Measurements from ENCODE around the gene KLHL12.

The KLHL12 gene

DNA sequence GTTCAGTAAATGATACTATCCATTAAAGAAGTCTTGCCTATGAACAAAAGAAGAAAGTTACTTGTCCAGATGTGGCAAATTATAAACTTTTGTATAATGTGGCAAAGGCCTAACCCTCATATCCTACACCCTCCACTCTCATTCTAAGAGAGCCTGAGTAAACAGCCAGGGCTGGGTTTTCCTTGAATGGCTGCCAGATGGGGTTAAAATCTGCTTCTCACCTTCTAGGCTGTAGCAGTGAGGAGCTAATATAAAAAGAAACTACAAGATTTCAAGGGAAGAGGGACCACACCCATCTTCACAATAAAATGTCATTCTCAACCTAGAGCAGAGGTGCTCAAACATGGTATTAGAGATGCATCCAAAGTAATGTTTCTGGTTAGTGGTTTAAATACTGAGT is 47.0 kb downstream of the KLHL12 start:
- DNase-seq, result no peak

GRCh38 chr1:202879128-202879527 is 47.9 kb downstream of the KLHL12 start:
- DNase-seq, result no peak

GRCh38 chr1:202873026-202873425 is 54.0 kb downstream of the KLHL12 start:
- no peak for DNase-seq

DNA sequence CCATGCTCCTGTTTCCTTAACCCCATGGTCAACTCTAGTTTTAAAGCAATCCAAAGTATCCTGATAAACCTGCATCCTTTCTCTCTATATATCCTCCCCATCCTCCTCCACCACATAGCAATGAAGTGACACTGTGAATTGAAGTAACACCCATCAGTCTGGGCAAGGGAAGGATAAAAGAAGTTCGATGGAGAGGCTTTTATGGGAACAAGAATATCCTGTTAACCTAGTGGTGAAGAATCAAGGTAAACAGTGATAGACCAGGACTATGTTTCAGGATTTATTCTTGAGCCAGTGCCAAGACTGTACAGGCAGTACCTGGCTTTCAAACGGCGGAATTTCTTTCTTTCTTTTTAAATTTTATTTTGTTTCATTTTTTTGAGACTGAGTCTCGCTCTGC is 55.7 kb downstream of the KLHL12 start:
- no peak for DNase-seq

- no peak for DNase-seq
These were observed 64.1 kb downstream of the KLHL12 start for GRCh38 chr1:202862679-202863560.

DNA sequence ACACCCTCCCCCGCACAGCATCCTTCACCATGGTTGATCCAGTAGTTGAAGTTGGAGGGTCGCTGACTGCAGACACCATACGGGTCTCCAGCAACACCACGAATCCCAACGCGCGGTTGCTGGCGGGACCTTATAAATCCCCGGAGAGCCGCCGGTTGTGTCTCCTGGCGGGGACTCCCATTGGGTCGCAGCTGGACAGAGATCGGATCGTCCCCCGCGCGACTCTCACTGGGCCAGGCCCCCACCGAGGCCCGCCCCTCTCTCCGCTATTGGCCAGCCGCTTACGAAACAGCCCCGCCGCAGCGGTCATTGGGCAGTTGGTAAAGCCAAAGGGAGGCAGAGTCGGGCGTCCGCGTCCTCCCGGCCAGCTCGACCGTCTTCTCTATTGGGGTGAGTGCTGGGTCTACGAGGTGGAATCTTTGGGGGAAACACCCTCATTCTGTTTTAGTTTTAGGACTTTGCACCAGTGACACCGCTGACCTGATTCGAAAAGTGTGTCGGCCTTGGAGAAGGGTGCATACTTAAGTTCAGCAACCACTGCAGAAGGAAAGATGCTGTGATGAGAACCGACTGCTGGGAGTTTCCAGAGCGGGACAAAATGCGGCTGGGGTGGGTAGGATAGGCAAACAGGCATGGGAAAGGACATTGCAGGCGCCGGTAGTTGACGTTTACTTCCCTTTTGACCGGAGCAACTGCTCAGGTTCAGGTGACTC is 65.5 kb downstream of the KLHL12 start:
- DNase-seq, result peak; percentile 44

DNA sequence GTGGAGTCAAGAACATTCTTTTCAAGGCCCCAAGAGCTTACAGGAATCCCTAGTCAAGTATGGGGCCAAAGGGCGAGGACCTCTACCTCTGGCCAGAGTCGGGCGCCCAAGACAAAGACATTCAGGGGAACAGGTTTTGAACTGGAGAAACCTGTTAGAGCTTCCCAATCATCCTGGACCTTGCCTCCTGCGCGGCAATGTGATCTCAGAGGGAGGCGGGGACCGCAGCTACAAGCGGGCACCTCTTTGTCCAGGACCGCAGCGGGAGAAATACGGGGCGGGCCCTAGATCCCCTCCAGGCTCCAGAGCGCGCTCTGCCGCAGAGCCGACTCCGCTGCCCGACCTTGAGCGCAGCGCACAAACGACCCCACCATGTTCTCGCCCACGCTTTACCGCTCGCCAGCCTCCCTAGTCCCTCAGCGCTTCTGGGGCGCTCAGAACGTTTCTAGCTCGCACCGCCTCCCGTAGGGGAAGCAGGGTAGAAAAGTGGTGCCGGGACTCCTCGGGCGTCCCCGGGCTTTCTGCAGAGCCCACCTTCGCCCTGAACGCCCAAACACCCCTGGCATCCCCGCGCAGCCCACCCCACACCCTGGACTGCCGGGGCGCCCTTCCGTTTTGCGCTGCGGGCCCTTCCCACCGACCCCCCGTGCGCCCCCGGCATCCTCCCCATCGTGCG is 66.2 kb downstream of the KLHL12 start:
- peak; percentile 13 for DNase-seq

GRCh38 chr1:202858789-202859414 is 68.1 kb downstream of the KLHL12 start:
- DNase-seq, result no peak

GRCh38 chr1:202858331-202858730 is 68.7 kb downstream of the KLHL12 start:
- DNase-seq, result no peak

- no peak for DNase-seq
These were observed 69.9 kb downstream of the KLHL12 start for GRCh38 chr1:202857136-202857610.

DNA sequence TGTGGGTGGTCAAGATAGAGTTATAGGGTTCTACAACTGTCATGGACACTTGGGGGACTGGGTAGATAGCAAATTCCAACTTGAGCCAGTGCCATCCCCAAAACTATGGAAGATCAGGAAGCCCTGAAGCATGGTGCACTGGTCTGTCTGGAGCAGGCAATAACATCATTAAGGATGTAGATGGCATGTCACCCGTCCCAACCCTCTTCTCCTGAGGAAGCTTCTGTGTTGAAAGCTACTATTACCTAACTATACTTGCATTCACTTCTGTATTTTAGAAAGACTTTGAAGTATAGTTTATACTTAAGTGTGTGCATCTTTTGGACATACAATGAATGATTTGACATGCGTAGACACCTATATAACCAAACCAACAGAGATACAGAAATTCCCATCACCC is 71.0 kb downstream of the KLHL12 start:
- no peak for DNase-seq

GRCh38 chr1:202854787-202855186 is 72.2 kb downstream of the KLHL12 start:
- no peak for DNase-seq

DNA sequence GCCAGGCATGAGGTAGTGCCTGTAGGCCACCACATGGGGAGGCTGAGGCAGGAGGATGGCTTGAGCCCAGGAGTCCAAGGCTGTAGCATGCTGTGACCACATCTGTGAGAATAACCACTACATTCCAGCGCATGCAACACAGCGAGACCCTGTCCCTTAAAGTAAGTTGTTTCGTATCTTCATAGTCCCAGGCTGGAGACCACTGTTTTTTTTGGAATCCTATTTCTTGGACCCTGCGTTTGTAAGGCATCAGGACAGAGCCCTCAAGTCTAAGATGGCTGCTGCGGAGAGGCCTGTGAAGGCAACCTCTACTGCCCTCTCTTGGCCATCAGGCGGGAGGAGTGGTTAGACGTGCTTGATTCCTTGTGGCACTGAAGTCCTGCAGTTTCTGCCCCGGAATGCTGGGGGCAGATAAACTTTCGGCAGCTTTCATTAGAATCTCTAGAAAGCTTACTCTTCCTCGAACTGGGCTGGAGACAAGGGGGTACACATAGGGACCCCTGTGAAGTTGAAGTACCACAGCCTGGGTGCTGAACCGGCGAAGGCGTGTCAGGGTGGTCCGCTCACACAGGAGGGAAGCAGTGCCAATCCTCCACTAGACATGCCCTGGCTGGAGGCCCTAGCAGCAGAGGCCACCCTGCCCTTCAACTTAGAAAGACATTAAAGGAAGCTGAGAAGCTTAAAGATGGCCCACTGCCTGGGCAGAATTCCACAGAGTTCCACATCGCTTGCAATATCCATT is 74.7 kb downstream of the KLHL12 start:
- peak; percentile 43 for DNase-seq

DNA sequence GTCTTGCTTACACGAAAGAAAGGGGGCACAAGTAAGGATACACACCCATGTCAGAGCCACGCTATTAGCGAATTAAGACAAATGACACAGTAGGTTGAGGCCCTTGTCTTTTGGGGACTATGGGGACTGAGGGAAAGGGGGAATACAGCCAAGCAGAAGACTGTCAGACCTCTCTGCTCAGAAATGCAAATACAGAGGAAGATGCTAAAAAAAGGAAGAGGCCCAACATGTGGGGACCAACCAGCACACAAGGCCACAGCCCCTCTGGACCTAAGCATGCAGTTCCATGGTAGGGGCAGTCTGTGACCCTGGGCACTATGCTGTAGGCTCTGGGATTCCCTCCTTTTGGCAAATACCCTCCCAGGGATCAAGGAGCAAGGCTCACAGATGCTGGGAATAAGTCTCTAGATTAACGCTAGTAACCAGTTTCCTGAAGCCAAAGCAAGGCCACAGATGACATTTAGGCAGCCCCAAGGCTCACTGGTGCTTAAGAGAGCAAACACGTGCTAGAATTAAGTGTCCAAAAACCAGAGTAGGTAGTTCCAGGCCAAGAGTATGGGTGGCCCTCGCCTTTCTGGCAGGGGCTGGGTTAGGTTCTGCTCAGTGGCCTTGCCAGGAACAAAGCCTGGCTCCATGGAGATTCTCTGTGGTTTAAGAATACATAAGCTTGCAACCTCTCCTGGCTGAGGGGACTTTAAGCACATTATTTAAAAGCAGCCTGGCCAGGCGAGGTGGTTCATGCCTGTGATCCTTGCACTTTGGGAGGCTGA is 76.3 kb downstream of the KLHL12 start:
- no peak for DNase-seq

GRCh38 chr1:202848191-202848542 is 78.9 kb downstream of the KLHL12 start:
- DNase-seq, result no peak

- no peak for DNase-seq
These were observed 82.1 kb downstream of the KLHL12 start for GRCh38 chr1:202844935-202845334.

DNA sequence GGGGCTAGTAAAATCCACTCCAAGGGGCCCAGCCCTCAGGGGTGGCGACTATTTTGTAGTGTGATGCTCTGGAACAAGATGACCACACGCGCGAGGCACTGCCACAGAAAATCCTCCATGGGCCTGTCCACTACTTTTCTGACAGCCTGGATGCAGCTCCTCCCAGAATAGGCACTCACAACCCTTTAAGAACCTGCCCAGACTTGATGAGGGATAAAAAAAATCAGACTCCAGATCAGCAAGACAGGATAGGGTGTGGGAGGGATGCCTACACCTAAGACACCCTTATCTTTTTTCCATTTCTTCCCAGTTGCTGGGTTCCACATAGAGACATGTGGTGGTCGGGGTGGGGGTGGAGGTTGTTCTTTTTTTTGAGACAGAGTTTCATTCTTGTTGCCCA is 82.8 kb downstream of the KLHL12 start:
- DNase-seq, result no peak

- DNase-seq, result no peak
These were observed 84.0 kb downstream of the KLHL12 start for GRCh38 chr1:202843081-202843480.

Measured in CD4-positive, alpha-beta T cell treated with Interleukin-21 for 1 hour (primary cell).